ENCODE measurements around the gene ATP9B.

ATP9B gene

GRCh38 chr18:79348066-79348465, 278.9 kb downstream of the ATP9B start:
- no peak overlapping the region for H3K27ac ChIP-seq
- TF ChIP-seq CTCF (conservative IDR thresholded peaks at IDR 0.05), result no peak
- TF ChIP-seq ZFX (IDR thresholded peaks at IDR 0.05), result no peak

GRCh38 chr18:79352432-79352831, 283.2 kb downstream of the ATP9B start:
- TF ChIP-seq ZFX (IDR thresholded peaks at IDR 0.05), result no peak
- no peak for TF ChIP-seq CTCF (conservative IDR thresholded peaks at IDR 0.05)
- H3K27ac ChIP-seq, result no peak overlapping the region

DNA sequence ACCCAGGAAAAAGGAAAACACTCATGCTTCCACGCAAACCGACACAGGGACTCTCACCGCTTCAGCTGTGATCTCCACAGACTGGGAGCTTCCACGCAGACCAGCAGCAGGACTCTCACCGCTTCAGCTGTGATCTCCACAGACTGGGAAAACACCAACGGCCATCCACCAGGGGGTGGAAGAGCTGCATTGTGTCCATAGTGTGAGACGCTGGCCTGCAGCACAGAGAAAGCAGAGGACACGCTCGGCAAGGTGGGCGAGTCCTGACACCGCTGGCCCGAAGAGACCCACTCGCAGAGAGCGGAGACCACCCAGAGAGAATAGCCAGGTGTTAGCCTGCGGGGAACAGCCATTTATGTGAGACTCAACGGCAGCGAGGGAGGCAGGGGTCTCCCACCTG, 284.1 kb downstream of the ATP9B start:
- no peak for TF ChIP-seq ZFX (IDR thresholded peaks at IDR 0.05)
- TF ChIP-seq CTCF (conservative IDR thresholded peaks at IDR 0.05), result no peak; the same call in 1 of the 2 replicates

GRCh38 chr18:79354350-79354749, 285.2 kb downstream of the ATP9B start:
- no peak for TF ChIP-seq CTCF (conservative IDR thresholded peaks at IDR 0.05)
- TF ChIP-seq ZFX (IDR thresholded peaks at IDR 0.05), result no peak
- H3K27ac ChIP-seq, result no peak overlapping the region

More for the DNA sequence above, 284.1 kb downstream of the ATP9B start:
- no peak overlapping the region for H3K27ac ChIP-seq

GRCh38 chr18:79355433-79356335, 286.5 kb downstream of the ATP9B start:
- no peak overlapping the region for H3K27ac ChIP-seq
- no peak for TF ChIP-seq CTCF (conservative IDR thresholded peaks at IDR 0.05)
- TF ChIP-seq ZFX (IDR thresholded peaks at IDR 0.05), result no peak

DNA sequence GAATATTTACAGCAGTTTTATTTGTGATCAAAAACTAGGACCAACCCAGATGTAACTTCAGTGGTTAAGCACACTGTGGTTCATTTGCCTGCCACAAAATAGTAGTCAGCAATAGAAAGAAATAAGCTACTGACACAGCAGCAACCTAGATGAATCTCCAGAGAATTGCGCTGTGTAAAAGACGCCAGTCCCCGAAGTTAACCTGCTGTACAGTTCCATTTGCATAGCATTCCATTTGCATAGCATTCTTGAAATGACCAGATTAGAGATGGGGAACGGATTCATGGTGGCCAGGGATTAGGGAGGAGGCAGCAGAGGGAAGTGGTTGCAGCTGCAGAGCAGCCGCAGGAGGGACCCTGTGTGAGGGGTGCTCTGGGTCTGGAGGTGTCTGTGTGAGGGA, 287.2 kb downstream of the ATP9B start:
- TF ChIP-seq ZFX (IDR thresholded peaks at IDR 0.05) (no peak), CTCF (conservative IDR thresholded peaks at IDR 0.05) (no peak)
- H3K27ac ChIP-seq, result no peak overlapping the region

GRCh38 chr18:79360933-79361332, 291.7 kb downstream of the ATP9B start:
- H3K27ac ChIP-seq, result no peak overlapping the region
- TF ChIP-seq ZFX (IDR thresholded peaks at IDR 0.05) (no peak), CTCF (conservative IDR thresholded peaks at IDR 0.05) (no peak)
